Suprapubic skin (tissue), 4 donors: ENCODE results near the gene GATAD1.

ENCODE experiments used
- POLR2A ChIP-seq, 2 donors: fragments of 450-650 bp; IDR thresholded peaks; one replicate each; pipeline ENCODE4 v1.6.1; 2017; ENCODE audit warnings: antibody characterized with exemption in 2 of 2, mild to moderate bottlenecking in 2 of 2, moderate library complexity in 2 of 2
- POLR2AphosphoS5 ChIP-seq, 3 donors: sonication (generic); formaldehyde crosslinking; IDR thresholded peaks; one replicate each; pipeline ENCODE4 v1.6.1; 2017; ENCODE audit warnings: antibody characterized with exemption in 3 of 3
- TF ChIP-seq, protein P1 (sequence below), 2 donors: fragments of 200-600 bp in 1 of 2; fragments of 450-650 bp in 1 of 2; sonication (generic) in 1 of 2; IDR thresholded peaks; one replicate each; pipeline ENCODE4 v1.5.1; 2016 to 2019; ENCODE audit warnings: antibody characterized with exemption in 2 of 2, mild to moderate bottlenecking in 1 of 2, moderate library complexity in 1 of 2

DNA sequence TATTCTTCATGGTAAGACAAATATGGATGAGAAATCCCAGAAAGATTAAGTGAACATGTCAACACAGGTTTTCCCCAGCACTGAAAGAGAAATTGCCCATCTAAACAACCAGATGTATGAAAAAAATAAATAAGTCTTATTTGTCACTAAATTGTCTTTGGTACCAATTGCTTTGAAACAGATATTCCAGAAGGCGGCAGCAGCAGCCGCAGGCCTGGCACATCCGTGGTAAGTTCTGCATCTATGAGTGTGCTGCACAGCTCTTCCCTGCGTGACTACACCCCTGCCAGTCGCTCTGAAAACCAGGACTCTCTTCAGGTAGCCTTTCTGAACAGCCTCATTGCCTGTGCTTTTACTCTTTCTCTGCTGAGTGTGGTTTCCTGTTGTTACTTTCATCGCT is 49.7 kb upstream of the GATAD1 start:
- TF ChIP-seq, protein P1, sequence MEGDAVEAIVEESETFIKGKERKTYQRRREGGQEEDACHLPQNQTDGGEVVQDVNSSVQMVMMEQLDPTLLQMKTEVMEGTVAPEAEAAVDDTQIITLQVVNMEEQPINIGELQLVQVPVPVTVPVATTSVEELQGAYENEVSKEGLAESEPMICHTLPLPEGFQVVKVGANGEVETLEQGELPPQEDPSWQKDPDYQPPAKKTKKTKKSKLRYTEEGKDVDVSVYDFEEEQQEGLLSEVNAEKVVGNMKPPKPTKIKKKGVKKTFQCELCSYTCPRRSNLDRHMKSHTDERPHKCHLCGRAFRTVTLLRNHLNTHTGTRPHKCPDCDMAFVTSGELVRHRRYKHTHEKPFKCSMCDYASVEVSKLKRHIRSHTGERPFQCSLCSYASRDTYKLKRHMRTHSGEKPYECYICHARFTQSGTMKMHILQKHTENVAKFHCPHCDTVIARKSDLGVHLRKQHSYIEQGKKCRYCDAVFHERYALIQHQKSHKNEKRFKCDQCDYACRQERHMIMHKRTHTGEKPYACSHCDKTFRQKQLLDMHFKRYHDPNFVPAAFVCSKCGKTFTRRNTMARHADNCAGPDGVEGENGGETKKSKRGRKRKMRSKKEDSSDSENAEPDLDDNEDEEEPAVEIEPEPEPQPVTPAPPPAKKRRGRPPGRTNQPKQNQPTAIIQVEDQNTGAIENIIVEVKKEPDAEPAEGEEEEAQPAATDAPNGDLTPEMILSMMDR (IDR thresholded peaks at IDR 0.05): no peak
- TF ChIP-seq POLR2A (IDR thresholded peaks at IDR 0.05) (no peak), POLR2AphosphoS5 (IDR thresholded peaks at IDR 0.05) (no peak)
